Regular cardiac myocyte (primary cell): Measurements from ENCODE around the gene IGFBP5. TPM values are rescaled to one million over a fixed set of nuclear protein-coding genes. Genes with fewer than 3 reads are reported as not detected.

ENCODE experiments used
- total RNA-seq: library from RNA; depleted of rRNA; stranded (reverse); fragments of >200 nt; gene quantifications from 2 replicates; pipeline ENCODE4 v1.2.3, GENCODE V29; 2014

IGFBP5 gene
- 363 and 386 TPM in 2 replicates for total RNA-seq

GRCh38 chr2:216695401-216695821 lies at the start of gene IGFBP5:
Gene IGFBP5 (minus strand): TSS chr2:216695549. CDS start chr2:216694775, 774 bp downstream.

DNA sequence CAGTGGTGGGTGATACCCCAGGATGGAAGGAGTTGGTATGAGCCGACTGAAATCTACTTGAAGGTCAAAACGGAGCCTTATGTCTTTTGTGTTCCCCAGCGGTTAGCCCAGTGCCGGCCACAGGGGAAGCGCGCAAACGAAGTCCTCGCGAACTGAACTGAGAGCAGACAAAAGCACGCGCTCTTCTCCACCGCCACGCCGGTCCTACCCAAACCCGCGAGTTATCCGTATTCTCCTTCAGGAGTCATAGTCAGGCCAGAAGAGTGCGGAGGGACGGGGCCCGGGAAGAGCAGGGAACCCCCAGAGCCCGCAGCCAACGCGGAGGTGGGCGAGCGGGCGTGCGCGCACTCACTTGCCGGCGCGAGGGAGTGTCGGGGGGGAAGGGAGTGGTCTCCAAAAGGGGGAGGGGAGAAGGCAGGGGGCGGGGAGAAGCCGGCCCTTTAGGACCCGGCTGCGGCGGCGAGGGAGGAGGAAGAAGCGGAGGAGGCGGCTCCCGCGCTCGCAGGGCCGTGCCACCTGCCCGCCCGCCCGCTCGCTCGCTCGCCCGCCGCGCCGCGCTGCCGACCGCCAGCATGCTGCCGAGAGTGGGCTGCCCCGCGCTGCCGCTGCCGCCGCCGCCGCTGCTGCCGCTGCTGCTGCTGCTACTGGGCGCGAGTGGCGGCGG lies 62.3 kb downstream of the IGFBP5 start, which contains the start of gene IGFBP2:
Gene IGFBP2, plus strand, starts transcription at position 469 of the 664 bp plus-strand sequence. Its CDS starts 104 bp downstream, at position 573.

Other genes with a start within 250 kb of the IGFBP5 start
- 1,138 and 1,508 TPM in 2 replicates for gene RPL37A, start 196.7 kb downstream of the IGFBP5 start, total RNA-seq
- gene IGFBP2, start 62.1 kb downstream of the IGFBP5 start, total RNA-seq: 25.9 and 219 TPM in 2 replicates
- not detected in 2 replicates for gene TNP1, start 164.5 kb upstream of the IGFBP5 start, total RNA-seq